Liver (tissue), 3 donors: ENCODE measurements around the gene KCTD2.

ENCODE experiments used
- JUND ChIP-seq, 2 donors: IDR thresholded peaks; 2 replicates each; pipeline ENCODE4 v1.6.1; 2016; ENCODE audit warnings: antibody characterized with exemption in 2 of 2
- REST ChIP-seq: IDR thresholded peaks from 2 replicates; pipeline ENCODE4 v1.6.1; 2016; ENCODE audit warnings: antibody characterized with exemption, mild to moderate bottlenecking
- SP1 ChIP-seq: IDR thresholded peaks from 2 replicates; pipeline ENCODE4 v1.6.1; 2018; ENCODE audit warnings: antibody characterized with exemption, mild to moderate bottlenecking
- TAF1 ChIP-seq: conservative IDR thresholded peaks from 2 replicates; pipeline ENCODE4 v1.6.1; 2016; ENCODE audit warnings: antibody characterized with exemption, mild to moderate bottlenecking
- TF ChIP-seq, protein P1 (sequence below): fragments of 150-350 bp; IDR thresholded peaks from 2 replicates; pipeline ENCODE4 v1.5.1; 2017; ENCODE audit warnings: improper control_type of control experiment, low read depth, low read length; ENCODE audit not compliant: missing input control
- TF ChIP-seq, protein P2 (sequence below): IDR thresholded peaks from 2 replicates; pipeline ENCODE4 v1.6.1; 2016; ENCODE audit warnings: antibody characterized with exemption
- donor health status: healthy.
- donor health status: healthy.

- TF ChIP-seq, protein P1, sequence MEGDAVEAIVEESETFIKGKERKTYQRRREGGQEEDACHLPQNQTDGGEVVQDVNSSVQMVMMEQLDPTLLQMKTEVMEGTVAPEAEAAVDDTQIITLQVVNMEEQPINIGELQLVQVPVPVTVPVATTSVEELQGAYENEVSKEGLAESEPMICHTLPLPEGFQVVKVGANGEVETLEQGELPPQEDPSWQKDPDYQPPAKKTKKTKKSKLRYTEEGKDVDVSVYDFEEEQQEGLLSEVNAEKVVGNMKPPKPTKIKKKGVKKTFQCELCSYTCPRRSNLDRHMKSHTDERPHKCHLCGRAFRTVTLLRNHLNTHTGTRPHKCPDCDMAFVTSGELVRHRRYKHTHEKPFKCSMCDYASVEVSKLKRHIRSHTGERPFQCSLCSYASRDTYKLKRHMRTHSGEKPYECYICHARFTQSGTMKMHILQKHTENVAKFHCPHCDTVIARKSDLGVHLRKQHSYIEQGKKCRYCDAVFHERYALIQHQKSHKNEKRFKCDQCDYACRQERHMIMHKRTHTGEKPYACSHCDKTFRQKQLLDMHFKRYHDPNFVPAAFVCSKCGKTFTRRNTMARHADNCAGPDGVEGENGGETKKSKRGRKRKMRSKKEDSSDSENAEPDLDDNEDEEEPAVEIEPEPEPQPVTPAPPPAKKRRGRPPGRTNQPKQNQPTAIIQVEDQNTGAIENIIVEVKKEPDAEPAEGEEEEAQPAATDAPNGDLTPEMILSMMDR, result no peak
- TF ChIP-seq REST (no peak), SP1 (no peak), JUND (IDR thresholded peaks at IDR 0.05) (no peak), TAF1 (no peak)
- TF ChIP-seq, protein P2, sequence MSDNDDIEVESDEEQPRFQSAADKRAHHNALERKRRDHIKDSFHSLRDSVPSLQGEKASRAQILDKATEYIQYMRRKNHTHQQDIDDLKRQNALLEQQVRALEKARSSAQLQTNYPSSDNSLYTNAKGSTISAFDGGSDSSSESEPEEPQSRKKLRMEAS, result no peak
These were observed 28.7 kb downstream of the KCTD2 start for GRCh38 chr17:75075597-75076336.
